HTR-8/SVneo (cell line): ENCODE results near the gene NELL2.

Experiments used
- DNase-seq: peaks from one replicate; pipeline ENCODE4 v3.0.0; 2011; ENCODE audit warnings: low spot score, mixed read lengths; ENCODE audit not compliant: insufficient read length
- FAIRE-seq: peaks from 2 replicates; lab custom pipeline; 2011; peaks lifted over from hg19 to GRCh38; lab: Jason Lieb, UNC

Gene NELL2

GRCh38 chr12:44647917-44648690 lies 228.0 kb downstream of the NELL2 start:
- DNase-seq = no peak
- no peak for FAIRE-seq

- no peak for FAIRE-seq
- no peak for DNase-seq
Observed at GRCh38 chr12:44640427-44641190, 235.5 kb downstream of the NELL2 start.

- FAIRE-seq = no peak
- no peak for DNase-seq
Observed at GRCh38 chr12:44637875-44638274, 238.2 kb downstream of the NELL2 start.

GRCh38 chr12:44628180-44628579 lies 247.9 kb downstream of the NELL2 start:
- FAIRE-seq (no peak), DNase-seq (no peak)

GRCh38 chr12:44627387-44628166 lies 248.5 kb downstream of the NELL2 start:
- no peak for FAIRE-seq
- DNase-seq = no peak

- FAIRE-seq (no peak), DNase-seq (no peak)
Observed at GRCh38 chr12:44626883-44627282, 249.2 kb downstream of the NELL2 start.

- no peak for FAIRE-seq
- DNase-seq = no peak
Observed at GRCh38 chr12:44618946-44619345, 257.2 kb downstream of the NELL2 start.

GRCh38 chr12:44616402-44616801 lies 259.7 kb downstream of the NELL2 start:
- no peak for FAIRE-seq
- DNase-seq = no peak

- no peak for FAIRE-seq
Observed at GRCh38 chr12:44611538-44611937, 264.6 kb downstream of the NELL2 start.

GRCh38 chr12:44603701-44604100 lies 272.4 kb downstream of the NELL2 start:
- no peak for FAIRE-seq
- DNase-seq = no peak

More at GRCh38 chr12:44611538-44611937, 264.6 kb downstream of the NELL2 start:
- DNase-seq = no peak

- FAIRE-seq (no peak), DNase-seq (no peak)
Observed at GRCh38 chr12:44592626-44593025, 283.5 kb downstream of the NELL2 start.

GRCh38 chr12:44589697-44590096 lies 286.4 kb downstream of the NELL2 start:
- FAIRE-seq (no peak), DNase-seq (no peak)

GRCh38 chr12:44588651-44589050 lies 287.5 kb downstream of the NELL2 start:
- no peak for DNase-seq
- FAIRE-seq = no peak

- FAIRE-seq (no peak), DNase-seq (no peak)
Observed at GRCh38 chr12:44584625-44585024, 291.5 kb downstream of the NELL2 start.

GRCh38 chr12:44582521-44582920 lies 293.6 kb downstream of the NELL2 start:
- no peak for DNase-seq
- FAIRE-seq = no peak

- DNase-seq = no peak
- no peak for FAIRE-seq
Observed at GRCh38 chr12:44581642-44582242, 294.4 kb downstream of the NELL2 start.

- FAIRE-seq (no peak), DNase-seq (no peak)
Observed at GRCh38 chr12:44574586-44574985, 301.5 kb downstream of the NELL2 start.

- no peak for FAIRE-seq
Observed at GRCh38 chr12:44573723-44574122, 302.4 kb downstream of the NELL2 start.

GRCh38 chr12:44571006-44571550 lies 305.0 kb downstream of the NELL2 start:
- DNase-seq = no peak
- no peak for FAIRE-seq

More at GRCh38 chr12:44573723-44574122, 302.4 kb downstream of the NELL2 start:
- no peak for DNase-seq

GRCh38 chr12:44570036-44570583 lies 306.0 kb downstream of the NELL2 start:
- DNase-seq = no peak
- no peak for FAIRE-seq
